C4-2B (cell line): ENCODE data around the gene SCNM1.
A peak's percentile ranks its signal among the peaks of the same experiment; 100 is the strongest.

ENCODE experiments used
- H3K27ac ChIP-seq: fragments of 450-650 bp; 2 replicates; pipeline ENCODE4 v1.5.1; 2017
- CTCF ChIP-seq: fragments of 450-650 bp; conservative IDR thresholded peaks from 2 replicates; pipeline ENCODE4 v1.5.1; 2017; ENCODE audit warnings: mild to moderate bottlenecking
- ZFX ChIP-seq: fragments of 450-650 bp; IDR thresholded peaks from 2 replicates; pipeline ENCODE4 v1.6.1; 2017

Gene SCNM1

GRCh38 chr1:151147665-151148064 lies 18.3 kb upstream of the SCNM1 start:
- no peak overlapping the region for H3K27ac ChIP-seq
- TF ChIP-seq ZFX (no peak), CTCF (no peak)

- no peak for TF ChIP-seq CTCF
- TF ChIP-seq ZFX, result no peak
- no peak within 1 kb of the TSS for H3K27ac ChIP-seq
Observed at GRCh38 chr1:151156515-151156819, 9.5 kb upstream of the SCNM1 start, which contains the start of gene TNFAIP8L2. Gene TNFAIP8L2, plus strand, starts transcription at chr1:151156649. Its CDS starts 2,049 bp downstream, at chr1:151158698.

GRCh38 chr1:151157067-151157531 lies 8.8 kb upstream of the SCNM1 start:
- no peak overlapping the region for H3K27ac ChIP-seq
- TF ChIP-seq ZFX (no peak), CTCF (no peak)

GRCh38 chr1:151158326-151158725 lies 7.6 kb upstream of the SCNM1 start:
- TF ChIP-seq CTCF (no peak), ZFX (no peak)
- no peak overlapping the region for H3K27ac ChIP-seq

- TF ChIP-seq ZFX, result no peak
- TF ChIP-seq CTCF, result no peak
- H3K27ac ChIP-seq, result no peak overlapping the region
Observed at GRCh38 chr1:151158751-151159251, 7.1 kb upstream of the SCNM1 start.

GRCh38 chr1:151159373-151159772 lies 6.6 kb upstream of the SCNM1 start:
- H3K27ac ChIP-seq, result no peak overlapping the region
- TF ChIP-seq CTCF (no peak), ZFX (no peak)

GRCh38 chr1:151164732-151165280 lies 1.1 kb upstream of the SCNM1 start:
- TF ChIP-seq CTCF (no peak), ZFX (no peak)
- peak overlapping the region; percentile 74 for H3K27ac ChIP-seq
